Esophagus muscularis mucosa (tissue), 4 donors: ENCODE data around the gene COL5A1.

ENCODE experiments used
- CTCF ChIP-seq, 3 experiments: fragments of 200-600 bp in 2 of 3; fragments of 450-650 bp in 1 of 3; sonication (generic) in 2 of 3; IDR thresholded peaks; one replicate each; pipeline ENCODE4 v1.5.1; 2017 to 2019; ENCODE audit warnings: antibody characterized with exemption in 3 of 3, mild to moderate bottlenecking in 2 of 3, moderate library complexity in 1 of 3
- EP300 ChIP-seq: sonication (generic); formaldehyde crosslinking; IDR thresholded peaks from one replicate; pipeline ENCODE4 v1.6.1; 2017; ENCODE audit warnings: antibody characterized with exemption
- POLR2A ChIP-seq: fragments of 450-650 bp; IDR thresholded peaks from one replicate; pipeline ENCODE4 v1.6.1; 2017; ENCODE audit warnings: antibody characterized with exemption, moderate library complexity, mild to moderate bottlenecking, low read depth
- POLR2AphosphoS5 ChIP-seq, 2 donors: sonication (generic); formaldehyde crosslinking; IDR thresholded peaks; one replicate each; pipeline ENCODE4 v1.6.1; 2017; ENCODE audit warnings: antibody characterized with exemption in 2 of 2

- TF ChIP-seq CTCF (IDR thresholded peaks at IDR 0.05) (no peak), POLR2AphosphoS5 (IDR thresholded peaks at IDR 0.05) (no peak), POLR2A (no peak), EP300 (no peak)
Observed at GRCh38 chr9:134630393-134630790, 11.2 kb upstream of the COL5A1 start.
